K562 (cell line): ENCODE data around the gene PRELID1. TPM values are rescaled to one million over a fixed set of nuclear protein-coding genes. Genes with fewer than 3 reads are reported as not detected.

Source experiments
- DACH1 ChIP-seq: fragments of 450-650 bp; IDR thresholded peaks from 2 replicates; pipeline ENCODE4 v1.6.1; 2018; ENCODE audit not compliant: partially characterized antibody
- HDAC1 ChIP-seq, 2 experiments: fragments of 450-650 bp; IDR thresholded peaks; 2 replicates each; pipeline ENCODE4 v1.6.1; 2016 to 2017; ENCODE audit warnings: inconsistent platforms in 1 of 2, mild to moderate bottlenecking in 1 of 2, moderate library complexity in 1 of 2
- RAD21 ChIP-seq, 2 experiments: fragments of 250-450 bp in 1 of 2; fragments of 450-650 bp in 1 of 2; sonication (Bioruptor Pico) in 1 of 2; formaldehyde crosslinking in 1 of 2; IDR thresholded peaks in 1 of 2; conservative IDR thresholded peaks in 1 of 2; 2 replicates each; pipeline versions ENCODE4 v1.4.0 to v1.8.0; 2020 to 2022; ENCODE audit warnings: mild to moderate bottlenecking in 2 of 2, moderate library complexity in 1 of 2
- SIN3A ChIP-seq, 2 experiments: fragments of 150-350 bp in 1 of 2; IDR thresholded peaks; 2 replicates each; pipeline ENCODE4 v1.6.1; 2011 to 2016; ENCODE audit warnings: borderline replicate concordance in 2 of 2, low read depth in 2 of 2, low read length in 2 of 2, mild to moderate bottlenecking in 2 of 2, moderate library complexity in 2 of 2; ENCODE audit not compliant: control insufficient read depth in 1 of 2
- SP2 ChIP-seq: IDR thresholded peaks from 2 replicates; pipeline ENCODE4 v1.6.1; 2011; ENCODE audit warnings: mild to moderate bottlenecking, low read depth, low read length, moderate library complexity; ENCODE audit not compliant: poor library complexity, severe bottlenecking; ENCODE audit errors: extremely low read depth
- ZNF584 ChIP-seq: fragments of 200-800 bp; sonication (Bioruptor generic); IDR thresholded peaks from 2 replicates; pipeline ENCODE4 v1.6.1; 2016; ENCODE audit warnings: low read depth, mild to moderate bottlenecking, missing genetic modification characterization, missing compliant biosample characterization
- polyA plus RNA-seq, 8 experiments: library from polyadenylated mRNA; depleted of rRNA in 4 of 8; stranded (reverse) in 5 of 8; unstranded in 3 of 8; fragments of >200 nt; fragmentation: Nextera tagmentation in 2 of 8; fragmentation: Illumina TruSeq in 1 of 8; extraction: Ambion mirVana in 2 of 8; extraction: Trizol in 1 of 8; gene quantifications; 2 replicates each; pipeline versions ENCODE4 v1.2.1 to v1.2.3, GENCODE V29; 2011 to 2014; ENCODE audit warnings: inconsistent platforms in 1 of 8, missing spikeins in 1 of 8
- total RNA-seq, 7 experiments: library from RNA; depleted of rRNA in 6 of 7; stranded (reverse); fragments of >200 nt in 6 of 7; fragmentation: Illumina TruSeq in 2 of 7; extraction: Trizol in 2 of 7; gene quantifications; 2 replicates each; pipeline versions ENCODE4 v1.2.1 to v1.2.3, GENCODE V29; 2011 to 2021; ENCODE audit warnings: low replicate concordance in 1 of 7
- TF ChIP-seq, protein P1 (sequence below): fragments of 450-650 bp; IDR thresholded peaks from 2 replicates; pipeline ENCODE4 v1.6.1; 2017; ENCODE audit warnings: antibody characterized with exemption, mild to moderate bottlenecking
- TF ChIP-seq, protein P2 (sequence below), 2 experiments: fragments of 450-650 bp; formaldehyde crosslinking in 1 of 2; IDR thresholded peaks; 2 replicates each; pipeline versions ENCODE4 v1.4.0 to v1.6.1; 2014 to 2020; ENCODE audit warnings: mild to moderate bottlenecking in 2 of 2, borderline replicate concordance in 1 of 2, low read depth in 1 of 2

Gene PRELID1
- total and polyA plus RNA-seq, 9 of the 15 experiments (the other 6 are each of a cell fraction or from before 2014, with no cell fraction given) = 40.1 to 484 (median 340) TPM

DNA sequence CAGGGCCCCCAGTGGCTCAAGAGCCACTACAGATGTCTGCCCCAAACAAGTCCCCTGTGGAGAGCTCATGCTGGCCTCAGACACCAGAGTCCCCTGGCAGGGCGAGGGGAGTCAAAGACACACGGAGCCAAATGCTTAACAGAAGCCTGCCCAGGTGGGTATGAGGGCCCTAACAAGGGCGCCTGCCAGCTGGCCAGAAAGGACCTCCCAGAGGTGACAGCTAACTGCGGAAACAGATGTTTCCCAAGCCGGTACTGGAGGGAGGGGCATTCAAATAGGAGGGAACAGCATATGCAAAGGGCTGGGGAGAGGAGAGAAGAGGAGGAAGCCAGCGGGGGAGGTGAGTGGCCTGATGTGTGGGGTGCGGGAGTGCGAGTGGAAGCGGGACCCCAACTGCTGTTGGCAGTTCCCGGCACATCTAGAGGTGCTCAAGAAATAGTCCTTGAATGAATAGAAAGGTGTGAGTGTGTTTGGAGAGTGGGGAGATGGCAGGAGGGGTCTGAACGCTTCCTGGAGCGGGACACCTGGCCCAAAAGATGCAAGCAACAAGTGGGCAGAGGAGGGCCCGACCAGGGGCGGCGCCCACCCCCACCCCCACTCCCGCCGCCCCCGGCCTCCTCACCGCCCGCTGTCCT, 7.3 kb downstream of the PRELID1 start (continued):
- TF ChIP-seq, protein P1, sequence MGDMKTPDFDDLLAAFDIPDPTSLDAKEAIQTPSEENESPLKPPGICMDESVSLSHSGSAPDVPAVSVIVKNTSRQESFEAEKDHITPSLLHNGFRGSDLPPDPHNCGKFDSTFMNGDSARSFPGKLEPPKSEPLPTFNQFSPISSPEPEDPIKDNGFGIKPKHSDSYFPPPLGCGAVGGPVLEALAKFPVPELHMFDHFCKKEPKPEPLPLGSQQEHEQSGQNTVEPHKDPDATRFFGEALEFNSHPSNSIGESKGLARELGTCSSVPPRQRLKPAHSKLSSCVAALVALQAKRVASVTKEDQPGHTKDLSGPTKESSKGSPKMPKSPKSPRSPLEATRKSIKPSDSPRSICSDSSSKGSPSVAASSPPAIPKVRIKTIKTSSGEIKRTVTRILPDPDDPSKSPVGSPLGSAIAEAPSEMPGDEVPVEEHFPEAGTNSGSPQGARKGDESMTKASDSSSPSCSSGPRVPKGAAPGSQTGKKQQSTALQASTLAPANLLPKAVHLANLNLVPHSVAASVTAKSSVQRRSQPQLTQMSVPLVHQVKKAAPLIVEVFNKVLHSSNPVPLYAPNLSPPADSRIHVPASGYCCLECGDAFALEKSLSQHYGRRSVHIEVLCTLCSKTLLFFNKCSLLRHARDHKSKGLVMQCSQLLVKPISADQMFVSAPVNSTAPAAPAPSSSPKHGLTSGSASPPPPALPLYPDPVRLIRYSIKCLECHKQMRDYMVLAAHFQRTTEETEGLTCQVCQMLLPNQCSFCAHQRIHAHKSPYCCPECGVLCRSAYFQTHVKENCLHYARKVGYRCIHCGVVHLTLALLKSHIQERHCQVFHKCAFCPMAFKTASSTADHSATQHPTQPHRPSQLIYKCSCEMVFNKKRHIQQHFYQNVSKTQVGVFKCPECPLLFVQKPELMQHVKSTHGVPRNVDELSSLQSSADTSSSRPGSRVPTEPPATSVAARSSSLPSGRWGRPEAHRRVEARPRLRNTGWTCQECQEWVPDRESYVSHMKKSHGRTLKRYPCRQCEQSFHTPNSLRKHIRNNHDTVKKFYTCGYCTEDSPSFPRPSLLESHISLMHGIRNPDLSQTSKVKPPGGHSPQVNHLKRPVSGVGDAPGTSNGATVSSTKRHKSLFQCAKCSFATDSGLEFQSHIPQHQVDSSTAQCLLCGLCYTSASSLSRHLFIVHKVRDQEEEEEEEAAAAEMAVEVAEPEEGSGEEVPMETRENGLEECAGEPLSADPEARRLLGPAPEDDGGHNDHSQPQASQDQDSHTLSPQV = no peak
- TF ChIP-seq SP2 (no peak), SIN3A (IDR thresholded peaks at IDR 0.05; ENCODE audit: borderline replicate concordance in 2 of 2, control insufficient read depth in 1 of 2, low read depth in 2 of 2, low read length in 2 of 2) (peak in 1 of 2 experiments; percentile 76; a peak in 1 of 4 replicates), HDAC1 (IDR thresholded peaks at IDR 0.05) (peak in 1 of 2 experiments; percentile 63; a peak in 2 of 4 replicates), ZNF584 (CRISPR knock-in tag) (no peak), DACH1 (peak; percentile 57), RAD21 (CRISPR knock-in tag; conservative IDR thresholded peaks at IDR 0.05 in 1 of 2, IDR thresholded peaks at IDR 0.05 in 1 of 2) (no peak)
- TF ChIP-seq, protein P2, sequence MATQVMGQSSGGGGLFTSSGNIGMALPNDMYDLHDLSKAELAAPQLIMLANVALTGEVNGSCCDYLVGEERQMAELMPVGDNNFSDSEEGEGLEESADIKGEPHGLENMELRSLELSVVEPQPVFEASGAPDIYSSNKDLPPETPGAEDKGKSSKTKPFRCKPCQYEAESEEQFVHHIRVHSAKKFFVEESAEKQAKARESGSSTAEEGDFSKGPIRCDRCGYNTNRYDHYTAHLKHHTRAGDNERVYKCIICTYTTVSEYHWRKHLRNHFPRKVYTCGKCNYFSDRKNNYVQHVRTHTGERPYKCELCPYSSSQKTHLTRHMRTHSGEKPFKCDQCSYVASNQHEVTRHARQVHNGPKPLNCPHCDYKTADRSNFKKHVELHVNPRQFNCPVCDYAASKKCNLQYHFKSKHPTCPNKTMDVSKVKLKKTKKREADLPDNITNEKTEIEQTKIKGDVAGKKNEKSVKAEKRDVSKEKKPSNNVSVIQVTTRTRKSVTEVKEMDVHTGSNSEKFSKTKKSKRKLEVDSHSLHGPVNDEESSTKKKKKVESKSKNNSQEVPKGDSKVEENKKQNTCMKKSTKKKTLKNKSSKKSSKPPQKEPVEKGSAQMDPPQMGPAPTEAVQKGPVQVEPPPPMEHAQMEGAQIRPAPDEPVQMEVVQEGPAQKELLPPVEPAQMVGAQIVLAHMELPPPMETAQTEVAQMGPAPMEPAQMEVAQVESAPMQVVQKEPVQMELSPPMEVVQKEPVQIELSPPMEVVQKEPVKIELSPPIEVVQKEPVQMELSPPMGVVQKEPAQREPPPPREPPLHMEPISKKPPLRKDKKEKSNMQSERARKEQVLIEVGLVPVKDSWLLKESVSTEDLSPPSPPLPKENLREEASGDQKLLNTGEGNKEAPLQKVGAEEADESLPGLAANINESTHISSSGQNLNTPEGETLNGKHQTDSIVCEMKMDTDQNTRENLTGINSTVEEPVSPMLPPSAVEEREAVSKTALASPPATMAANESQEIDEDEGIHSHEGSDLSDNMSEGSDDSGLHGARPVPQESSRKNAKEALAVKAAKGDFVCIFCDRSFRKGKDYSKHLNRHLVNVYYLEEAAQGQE (IDR thresholded peaks at IDR 0.05; ENCODE audit: borderline replicate concordance) = no peak
- TF ChIP-seq, protein P2 (CRISPR knock-in tag; IDR thresholded peaks at IDR 0.05; ENCODE audit: low read depth) = no peak
